ENCODE measurements around the gene MED14. TPM values are rescaled to one million over a fixed set of nuclear protein-coding genes. Genes with fewer than 3 reads are reported as not detected.

The MED14 gene
- total and polyA plus RNA-seq, 10 donors = 6.9 to 63.9 (median 47.0) TPM

DNA sequence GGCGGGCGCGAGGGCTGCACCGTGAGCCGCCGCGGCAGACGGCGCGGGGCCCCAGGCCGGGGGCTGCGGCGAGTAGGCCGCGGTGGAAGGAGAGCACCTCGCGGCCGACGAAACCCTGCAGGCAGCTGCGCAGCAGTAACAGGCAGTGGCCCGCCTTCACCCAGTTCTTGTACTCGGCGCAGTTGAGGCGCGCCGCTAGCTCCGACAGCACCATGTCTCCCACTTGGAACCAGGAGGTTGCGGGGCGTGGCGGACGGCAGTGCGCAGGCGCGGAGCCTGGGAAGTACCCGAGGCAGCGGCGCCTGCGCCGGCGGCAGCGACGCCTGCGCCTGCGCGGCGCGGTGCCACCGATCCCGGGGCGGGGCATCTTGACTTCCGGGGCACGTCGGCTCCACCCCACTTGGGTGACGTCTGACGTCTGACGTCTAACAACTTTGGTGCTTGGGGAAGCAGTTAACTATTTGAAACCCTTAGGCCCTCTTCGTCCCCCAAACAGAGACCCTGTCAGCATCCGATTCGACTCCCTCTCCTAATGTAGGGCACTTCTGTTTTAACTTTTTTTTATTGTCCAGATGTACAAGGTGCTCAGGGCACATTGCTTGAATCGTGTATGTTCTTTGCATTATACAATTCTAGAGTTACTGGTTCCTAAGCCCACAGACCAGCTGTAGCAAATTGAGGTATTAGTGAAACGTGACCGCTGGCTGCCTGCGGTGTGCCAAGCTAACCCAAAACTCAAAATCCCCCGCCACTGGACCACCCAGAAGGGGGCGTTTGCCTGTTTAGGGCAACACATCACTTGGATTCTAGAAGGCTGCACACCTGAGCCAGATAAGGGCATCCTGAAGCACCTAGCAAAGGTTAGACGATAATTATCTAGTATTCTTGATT, 87.8 kb downstream of the MED14 start, which contains the start of gene CXorf38:
TSS of gene CXorf38 (minus strand) at position 255 of the 891 bp plus-strand sequence. CDS start at position 214, 41 bp downstream.
- peak within 1 kb of the TSS; percentile 63 to 95 (median 89) for H3K27ac ChIP-seq
- TF ChIP-seq, protein P1, sequence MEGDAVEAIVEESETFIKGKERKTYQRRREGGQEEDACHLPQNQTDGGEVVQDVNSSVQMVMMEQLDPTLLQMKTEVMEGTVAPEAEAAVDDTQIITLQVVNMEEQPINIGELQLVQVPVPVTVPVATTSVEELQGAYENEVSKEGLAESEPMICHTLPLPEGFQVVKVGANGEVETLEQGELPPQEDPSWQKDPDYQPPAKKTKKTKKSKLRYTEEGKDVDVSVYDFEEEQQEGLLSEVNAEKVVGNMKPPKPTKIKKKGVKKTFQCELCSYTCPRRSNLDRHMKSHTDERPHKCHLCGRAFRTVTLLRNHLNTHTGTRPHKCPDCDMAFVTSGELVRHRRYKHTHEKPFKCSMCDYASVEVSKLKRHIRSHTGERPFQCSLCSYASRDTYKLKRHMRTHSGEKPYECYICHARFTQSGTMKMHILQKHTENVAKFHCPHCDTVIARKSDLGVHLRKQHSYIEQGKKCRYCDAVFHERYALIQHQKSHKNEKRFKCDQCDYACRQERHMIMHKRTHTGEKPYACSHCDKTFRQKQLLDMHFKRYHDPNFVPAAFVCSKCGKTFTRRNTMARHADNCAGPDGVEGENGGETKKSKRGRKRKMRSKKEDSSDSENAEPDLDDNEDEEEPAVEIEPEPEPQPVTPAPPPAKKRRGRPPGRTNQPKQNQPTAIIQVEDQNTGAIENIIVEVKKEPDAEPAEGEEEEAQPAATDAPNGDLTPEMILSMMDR (IDR thresholded peaks at IDR 0.05 in 8 of 11, conservative IDR thresholded peaks at IDR 0.05 in 3 of 11) = no peak
- peak; percentile 92 to 93 (median 93) for TF ChIP-seq POLR2AphosphoS5 (IDR thresholded peaks at IDR 0.05)
- TF ChIP-seq POLR2A (IDR thresholded peaks at IDR 0.05) = peak in 1 of 3 donors; percentile 29
- peaks cover 25 to 51% (median 32%) of the 10 kb centered on the region in 6 donors for H3K4me1 ChIP-seq
- intact Hi-C loops (cut with DNase I; ENCODE audit: low total_unique reads) = no loop called here
- DNase-seq = peak; percentile 97
- H3K4me3 ChIP-seq = peak within 1 kb of the TSS; percentile 72 to 96 (median 84)
- H3K9me3 ChIP-seq = no peaks in the 10 kb centered on the region
- H3K36me3 ChIP-seq = peaks cover 0 to 10% (median 1%) of the 10 kb centered on the region in 6 donors
- WGBS, 5 donors = 0 to 19% (median 3%) methylated on average over 2 to 66 of the region's 66 CpGs
- H3K27me3 ChIP-seq (replicated peaks in 1 of 7) = no peaks in the 10 kb centered on the region

- Histone ChIP-seq H3K9me3 (no peaks in the 10 kb centered on the region), H3K27me3 (replicated peaks in 1 of 7) (no peaks in the 10 kb centered on the region), H3K27ac (peak overlapping the region; percentile 63 to 95 (median 89)), H3K36me3 (peaks cover 0 to 12% (median under 1%) of the 10 kb centered on the region in 6 donors), H3K4me3 (peak overlapping the region; percentile 72 to 96 (median 84)), H3K4me1 (peaks cover 25 to 54% (median 41%) of the 10 kb centered on the region in 6 donors)
- TF ChIP-seq POLR2A (IDR thresholded peaks at IDR 0.05) = no peak
- TF ChIP-seq, protein P1 (IDR thresholded peaks at IDR 0.05 in 8 of 11, conservative IDR thresholded peaks at IDR 0.05 in 3 of 11) = no peak
- TF ChIP-seq POLR2AphosphoS5 (IDR thresholded peaks at IDR 0.05) = no peak
- intact Hi-C loops (cut with DNase I; ENCODE audit: low total_unique reads) = no loop called here
- WGBS, 5 donors = 1 to 14% (median 2%) methylated on average over 16 to 33 of the region's 33 CpGs
- peak; percentile 91 for DNase-seq
These were observed 88.6 kb downstream of the MED14 start for GRCh38 chrX:40646489-40647306.

GRCh38 chrX:40644821-40645358, 90.5 kb downstream of the MED14 start:
- Histone ChIP-seq H3K4me3 (peak overlapping the region; percentile 21 to 96 (median 41)), H3K36me3 (peaks cover 0 to 29% (median 7%) of the 10 kb centered on the region in 6 donors), H3K27ac (peak overlapping the region; percentile 78 to 94 (median 88)), H3K9me3 (no peaks in the 10 kb centered on the region), H3K4me1 (peaks cover 25 to 67% (median 54%) of the 10 kb centered on the region in 6 donors), H3K27me3 (replicated peaks in 1 of 7) (no peaks in the 10 kb centered on the region)
- peak; percentile 89 for DNase-seq
- intact Hi-C loops (cut with DNase I; ENCODE audit: low total_unique reads) = no loop called here
- TF ChIP-seq POLR2A (IDR thresholded peaks at IDR 0.05) (peak in 1 of 3 donors; percentile 15), POLR2AphosphoS5 (IDR thresholded peaks at IDR 0.05) (peak; percentile 8 to 91 (median 85))
- TF ChIP-seq, protein P1 (IDR thresholded peaks at IDR 0.05 in 8 of 11, conservative IDR thresholded peaks at IDR 0.05 in 3 of 11) = peak in 1 of 11 experiments; percentile 10
- whole genome bisulfite sequencing, 5 donors = 0 to 9% (median 3%) methylated on average over 4 of the region's 4 CpGs

Measured in spleen (tissue), 11 donors.